Activated CD8-positive, alpha-beta memory T cell treated with anti-CD3 and anti-CD28 coated beads, Interleukin-2, amount 50 U/mL, for 1 hour (primary cell): ENCODE measurements around the gene ITGA11.

Experiments used
- DNase-seq: peaks from one replicate; pipeline ENCODE4 v3.0.0-alpha.2; 2020; ENCODE audit errors: extremely low read depth

Gene ITGA11

GRCh38 chr15:68289621-68290352, 142.2 kb downstream of the ITGA11 start:
- DNase-seq = no peak

- DNase-seq = no peak
These were observed 142.9 kb downstream of the ITGA11 start for GRCh38 chr15:68289057-68289456.

- no peak for DNase-seq
These were observed 145.7 kb downstream of the ITGA11 start for GRCh38 chr15:68286256-68286655.

DNA sequence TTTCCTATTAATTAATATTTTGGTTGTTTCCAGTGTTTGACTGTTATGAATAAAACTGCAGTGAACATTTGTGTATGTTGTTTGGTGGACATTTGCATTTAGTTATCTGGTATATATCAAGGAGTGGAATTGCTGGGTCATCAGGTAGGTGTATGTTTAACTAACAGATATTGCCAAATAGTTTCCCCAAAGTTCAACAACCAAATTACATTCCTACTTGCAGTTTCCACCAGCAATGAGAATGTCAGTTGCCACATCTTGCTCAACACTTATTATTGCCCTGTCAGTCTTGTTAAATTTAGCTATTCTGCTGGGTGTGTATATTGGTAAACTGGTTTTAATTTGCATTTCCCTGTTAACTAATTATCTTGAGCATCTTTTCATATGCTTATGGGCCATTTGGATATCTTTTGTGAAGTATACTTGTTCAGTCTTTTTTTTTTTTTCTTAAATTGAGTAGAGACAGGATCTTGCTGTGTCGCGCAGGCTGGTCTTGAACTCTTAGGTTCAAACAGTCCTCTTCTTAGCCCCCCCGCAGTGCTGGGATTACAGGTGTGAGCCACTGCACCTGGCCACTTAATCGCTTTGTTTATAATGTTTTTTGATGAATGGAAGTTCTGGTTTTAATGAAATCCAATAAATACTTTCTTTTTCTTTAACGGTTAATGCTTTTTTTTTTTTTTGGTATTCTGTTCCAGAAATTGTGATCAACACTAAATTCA, 146.5 kb downstream of the ITGA11 start:
- DNase-seq = no peak

DNA sequence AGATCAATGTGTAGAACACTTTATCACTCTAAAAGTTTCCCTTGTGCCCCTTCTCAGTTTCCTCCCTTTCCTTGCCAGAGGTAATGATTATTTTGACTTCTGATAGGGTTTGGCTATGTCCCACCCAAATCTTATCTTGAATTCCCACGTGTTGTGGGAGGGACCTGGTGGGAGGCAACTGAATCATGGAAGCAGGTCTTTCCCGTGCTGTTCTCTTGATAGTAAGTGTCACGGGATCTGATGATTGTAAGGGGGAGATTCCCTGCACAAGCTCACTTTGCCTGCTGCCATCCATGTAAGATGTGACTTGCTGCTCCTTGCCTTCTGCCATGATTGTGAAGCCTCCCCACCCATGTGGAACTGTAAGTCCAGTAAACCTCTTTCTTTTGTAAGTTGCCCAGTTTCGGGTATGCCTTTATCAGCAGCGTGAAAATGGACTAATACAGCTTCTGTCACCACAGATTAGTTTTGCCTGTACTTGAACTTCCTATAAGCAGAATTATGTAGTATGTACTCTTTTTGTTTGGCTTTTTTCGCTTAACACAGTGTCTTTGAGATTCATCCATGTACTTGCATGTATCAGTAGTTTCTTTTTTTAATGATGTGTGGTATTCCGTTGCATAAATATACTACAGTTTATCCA, 147.2 kb downstream of the ITGA11 start:
- no peak for DNase-seq

DNA sequence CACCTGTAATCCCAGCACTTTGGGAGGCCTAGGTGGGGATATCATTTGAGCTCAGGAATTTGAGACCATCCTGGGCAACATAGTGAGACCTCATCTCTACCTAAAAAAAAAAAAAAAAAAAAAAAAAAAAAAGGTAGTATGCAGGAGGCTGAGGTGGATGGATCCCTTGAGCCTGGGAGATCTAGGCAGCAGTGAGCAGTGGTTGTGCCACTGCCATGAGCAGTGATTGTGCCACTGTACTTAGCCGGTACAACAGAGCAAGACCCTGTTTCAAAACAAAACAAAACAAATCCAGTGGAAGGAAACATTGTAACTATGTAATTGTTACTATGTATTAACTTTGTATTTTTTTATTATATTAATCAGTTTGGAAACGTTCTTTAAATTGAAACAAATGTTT, 148.6 kb downstream of the ITGA11 start:
- DNase-seq = no peak

GRCh38 chr15:68281008-68281407, 151.0 kb downstream of the ITGA11 start:
- no peak for DNase-seq

GRCh38 chr15:68279779-68280753, 151.9 kb downstream of the ITGA11 start:
- no peak for DNase-seq

DNA sequence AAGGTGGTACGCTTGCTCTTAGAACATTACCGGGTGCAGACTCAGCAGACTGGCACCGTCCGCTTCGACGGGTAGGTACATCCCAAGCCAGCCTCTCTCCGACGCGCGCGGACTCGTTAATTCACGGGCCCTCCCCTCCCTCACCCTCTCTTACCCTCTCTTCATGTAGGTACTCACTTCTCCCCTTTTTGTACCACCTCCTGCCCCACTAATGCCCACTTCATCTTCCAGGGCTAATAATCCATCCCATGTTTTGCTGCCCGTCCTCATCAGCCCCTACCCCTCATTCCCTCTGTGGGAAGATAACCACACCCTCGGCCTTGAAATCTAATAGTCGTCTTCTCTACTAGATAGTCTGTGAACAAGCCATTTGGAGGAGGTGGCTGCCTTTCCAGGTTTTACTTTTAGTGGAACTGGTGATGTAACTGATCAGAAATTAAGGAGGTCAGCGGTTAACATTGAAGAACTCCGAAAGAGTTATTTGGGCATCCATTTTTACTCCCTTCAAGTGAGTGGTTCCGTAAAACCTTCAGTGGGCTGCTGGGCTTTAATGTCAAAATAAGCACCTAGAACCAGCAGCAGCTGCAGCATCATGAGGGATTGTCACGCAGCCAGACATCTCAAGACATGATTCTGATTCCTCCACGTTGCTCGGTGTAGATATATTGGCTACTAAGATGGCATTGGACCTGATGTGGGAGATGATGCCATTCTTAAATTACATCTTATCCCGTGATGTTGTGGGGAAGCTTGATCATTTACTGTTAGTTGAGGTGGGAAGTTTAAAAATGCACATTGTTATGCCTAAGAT, 153.2 kb downstream of the ITGA11 start:
- DNase-seq = no peak

- no peak for DNase-seq
These were observed 153.7 kb downstream of the ITGA11 start for GRCh38 chr15:68278345-68278594.

DNA sequence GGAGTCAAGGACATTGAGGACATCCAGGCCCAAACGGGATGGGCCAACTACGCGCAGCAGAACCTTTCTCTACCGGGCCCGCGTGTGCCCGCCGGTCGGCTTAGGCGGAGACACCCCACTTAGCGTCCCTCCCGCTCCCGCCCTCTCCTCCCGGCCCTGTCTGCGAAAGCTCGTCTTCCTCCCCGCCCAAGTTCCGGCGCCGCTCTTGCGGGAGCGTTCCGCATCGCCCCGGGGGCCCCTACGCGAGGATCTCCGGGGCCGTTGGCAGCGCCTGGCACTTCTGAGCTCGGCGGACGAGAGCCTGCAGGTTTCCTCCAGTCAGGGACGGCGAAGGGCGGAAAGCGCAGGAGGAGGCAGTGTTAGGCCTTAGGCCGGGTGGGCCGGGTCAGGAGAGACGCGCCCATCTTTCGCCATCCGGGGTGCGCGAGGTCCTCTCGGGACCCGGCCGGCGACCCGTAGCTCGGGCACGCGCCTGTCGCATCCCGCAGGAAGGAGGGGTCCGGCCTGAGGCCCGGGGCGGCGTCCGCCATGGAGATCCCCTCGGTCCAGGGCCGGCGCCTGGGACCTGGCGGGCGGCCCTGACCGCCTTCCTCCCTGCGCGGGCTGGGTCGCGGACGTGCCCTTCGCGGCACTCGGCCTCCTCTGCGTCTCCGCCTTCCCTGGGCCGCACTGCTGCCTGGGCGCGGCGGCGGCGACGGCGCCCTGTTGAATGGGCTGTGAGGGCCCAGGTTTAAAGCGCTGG, 154.2 kb downstream of the ITGA11 start, which contains the start of gene FEM1B:
Gene FEM1B, plus strand, starts transcription at position 143 of the 742 bp plus-strand sequence. CDS start 673 bp downstream, outside the sequence.
- DNase-seq = peak; percentile 73

- DNase-seq = no peak
These were observed 154.8 kb downstream of the ITGA11 start for GRCh38 chr15:68277131-68277602.

GRCh38 chr15:68276668-68277067, 155.3 kb downstream of the ITGA11 start:
- DNase-seq = no peak

DNA sequence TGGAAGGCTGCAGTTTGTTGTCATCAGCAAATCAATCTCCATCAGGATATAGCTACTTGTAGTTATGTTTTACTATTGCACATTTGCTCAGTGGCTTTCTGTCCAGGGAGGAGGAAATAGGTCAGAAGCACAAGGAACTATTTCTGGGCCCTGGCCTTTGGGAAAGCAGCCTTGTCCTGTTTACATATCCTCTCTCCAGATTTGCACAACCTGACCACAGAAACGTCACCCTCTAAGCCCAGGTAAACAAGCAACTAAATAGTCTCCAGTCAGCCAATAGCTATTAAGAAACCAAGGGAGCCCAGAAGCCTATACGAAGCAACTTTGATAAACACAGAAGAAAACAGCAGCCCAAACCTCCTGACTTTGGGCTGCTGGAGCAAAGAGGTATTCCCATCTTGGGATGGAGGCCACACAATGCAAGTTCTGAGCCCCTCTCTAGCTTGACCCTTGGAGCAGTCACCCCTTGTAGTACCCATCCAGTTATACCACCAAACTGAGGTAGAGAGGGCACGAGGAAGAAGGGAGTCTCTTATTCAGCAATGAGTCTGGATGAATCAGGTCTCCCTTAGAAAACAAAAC, 156.7 kb downstream of the ITGA11 start:
- no peak for DNase-seq

DNA sequence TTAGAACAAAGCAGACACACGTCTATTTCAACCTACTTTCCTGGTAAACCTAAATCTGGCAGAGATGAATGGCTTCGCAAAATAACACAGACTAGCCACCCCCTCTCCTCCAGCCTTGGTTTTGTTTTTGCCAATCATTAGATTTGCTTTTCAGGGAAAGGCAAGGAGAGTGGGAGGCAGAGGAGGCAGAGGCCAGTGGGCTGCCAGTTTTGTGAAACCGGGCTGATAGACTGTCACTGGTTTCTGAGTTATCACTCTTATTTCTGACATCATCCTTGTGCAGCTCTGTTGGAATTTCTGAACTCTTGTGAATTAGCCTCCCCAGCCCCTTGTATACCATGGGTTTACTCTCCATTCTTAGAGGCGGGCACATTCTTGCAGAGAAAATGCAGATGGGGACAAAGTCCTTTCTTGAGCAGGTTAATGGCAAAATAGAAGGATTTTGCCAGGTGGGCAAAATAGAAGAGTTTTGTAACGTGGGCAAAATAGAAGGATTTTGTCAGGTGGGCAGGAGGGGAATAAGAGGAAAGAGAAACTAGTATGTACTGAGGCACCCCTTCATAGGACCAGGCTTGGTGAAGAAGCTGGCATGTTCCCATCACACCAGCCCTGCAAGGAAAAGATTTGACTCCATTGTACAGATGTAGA, 157.6 kb downstream of the ITGA11 start:
- DNase-seq = no peak

DNA sequence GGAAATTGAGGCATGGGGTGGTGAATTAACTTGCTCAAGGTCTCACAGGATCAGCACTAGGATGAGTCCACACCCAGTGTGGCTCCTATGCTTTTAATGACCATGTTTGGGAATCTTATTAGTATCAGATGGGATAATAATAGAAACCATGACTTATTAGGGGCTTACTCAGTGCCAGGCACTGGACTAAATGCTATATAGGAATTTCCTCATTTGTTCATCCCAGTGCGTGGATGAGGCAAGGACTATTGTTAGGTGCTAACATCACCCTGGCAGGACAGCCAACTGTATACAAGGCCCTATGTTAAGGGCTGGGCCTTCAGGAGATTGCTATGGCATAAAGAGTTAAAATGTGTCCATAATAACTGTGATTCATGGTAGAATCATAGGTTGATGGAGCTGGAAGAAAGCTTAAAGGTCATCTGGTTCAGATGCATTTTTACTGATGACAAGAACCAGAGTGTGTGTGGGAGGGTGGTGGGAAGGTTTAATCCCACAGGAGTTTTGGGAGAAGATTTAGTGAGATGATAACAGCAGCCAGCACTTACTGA, 159.2 kb downstream of the ITGA11 start:
- DNase-seq = no peak

GRCh38 chr15:68271854-68272471, 160.0 kb downstream of the ITGA11 start:
- DNase-seq = no peak

DNA sequence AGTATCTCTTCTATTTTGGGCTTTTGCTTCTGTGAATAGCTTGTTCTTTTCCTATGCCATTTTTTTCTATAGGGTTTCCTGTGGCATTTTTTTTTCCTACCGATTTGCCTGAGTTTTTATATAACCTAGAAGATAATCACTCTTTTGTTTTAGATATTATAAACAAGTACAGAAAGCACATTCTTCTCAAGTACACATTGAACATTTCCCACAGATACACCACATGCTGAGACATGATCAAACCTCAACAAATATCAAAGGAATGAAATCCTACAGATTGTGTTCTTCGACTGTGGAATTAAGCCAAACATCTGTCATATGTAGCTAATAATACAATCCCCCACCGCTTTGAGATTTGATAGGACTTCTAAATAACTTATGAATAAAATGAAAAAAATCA, 163.6 kb downstream of the ITGA11 start:
- DNase-seq = no peak

DNA sequence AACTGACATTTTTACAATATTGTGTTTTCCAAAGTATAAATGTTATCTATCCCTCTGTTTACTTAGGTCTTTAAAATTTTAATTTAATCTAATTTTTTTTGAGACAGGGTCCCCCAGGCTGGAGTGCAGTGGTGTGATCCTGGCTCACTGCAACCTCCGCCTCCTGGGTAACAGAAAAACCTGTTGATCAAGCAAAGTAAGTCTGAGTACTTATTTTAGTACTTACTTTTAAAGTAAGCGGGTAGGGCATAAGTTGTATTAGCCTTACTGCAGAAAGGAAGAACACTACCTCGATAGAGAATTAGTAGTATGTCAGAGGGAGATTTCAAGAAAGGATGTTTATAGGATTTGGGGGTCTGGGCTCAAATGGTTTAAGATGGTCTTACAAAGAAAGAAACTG, 166.3 kb downstream of the ITGA11 start:
- no peak for DNase-seq
